Tongue (tissue), 2 donors: ENCODE data around the gene PPCS. TPM values are rescaled to one million over a fixed set of nuclear protein-coding genes. Genes with fewer than 3 reads are reported as not detected.
A peak's percentile ranks its signal among the peaks of the same experiment; 100 is the strongest.

Experiments used
- DNase-seq: peaks from one replicate; pipeline ENCODE4 v3.0.0-alpha.2; 2015
- total RNA-seq: library from RNA; depleted of rRNA; stranded (reverse); fragments of >200 nt; gene quantifications from one replicate; pipeline ENCODE4 v1.2.3, GENCODE V29; 2014

PPCS gene
- 25.5 TPM for total RNA-seq

DNA sequence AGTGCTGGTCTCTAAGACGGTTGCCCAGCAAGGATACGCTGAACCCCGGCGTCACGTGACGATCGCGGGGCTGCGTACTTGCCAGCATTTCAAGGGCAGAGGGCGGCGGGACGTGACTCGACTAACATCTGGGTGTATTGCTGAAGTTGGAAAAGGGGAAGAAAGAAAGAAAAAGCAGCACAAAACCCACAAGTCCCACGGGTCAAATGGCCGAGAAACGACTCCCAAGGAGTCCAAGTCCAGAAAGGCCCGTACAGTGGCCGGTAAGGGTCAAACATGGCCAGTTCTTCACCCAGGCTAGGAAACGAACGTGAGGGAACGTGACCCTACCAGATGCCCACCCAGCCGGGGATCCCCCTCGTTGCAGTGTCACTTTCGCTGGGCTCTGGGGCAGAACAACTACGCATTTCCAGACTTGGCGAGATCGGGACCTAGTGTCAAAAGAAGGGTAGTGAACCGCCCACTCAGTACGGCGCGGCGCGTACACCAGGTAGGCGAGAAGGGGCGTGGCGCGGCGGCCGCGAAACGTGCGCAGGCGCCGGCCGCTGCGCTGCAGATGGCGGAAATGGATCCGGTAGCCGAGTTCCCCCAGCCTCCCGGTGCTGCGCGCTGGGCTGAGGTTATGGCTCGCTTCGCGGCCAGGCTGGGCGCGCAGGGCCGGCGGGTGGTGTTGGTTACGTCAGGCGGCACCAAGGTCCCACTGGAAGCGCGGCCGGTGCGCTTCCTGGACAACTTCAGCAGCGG, at the start of gene PPCS, which contains the start of gene ZMYND12:
TSS of gene PPCS (plus strand) at position 534 of the 744 bp plus-strand sequence. CDS start at position 557, 23 bp downstream.
TSS of gene ZMYND12 (minus strand) at position 13 of the 744 bp plus-strand sequence. CDS start 25 bp downstream, outside the sequence.
- peak; percentile 92 for DNase-seq

DNA sequence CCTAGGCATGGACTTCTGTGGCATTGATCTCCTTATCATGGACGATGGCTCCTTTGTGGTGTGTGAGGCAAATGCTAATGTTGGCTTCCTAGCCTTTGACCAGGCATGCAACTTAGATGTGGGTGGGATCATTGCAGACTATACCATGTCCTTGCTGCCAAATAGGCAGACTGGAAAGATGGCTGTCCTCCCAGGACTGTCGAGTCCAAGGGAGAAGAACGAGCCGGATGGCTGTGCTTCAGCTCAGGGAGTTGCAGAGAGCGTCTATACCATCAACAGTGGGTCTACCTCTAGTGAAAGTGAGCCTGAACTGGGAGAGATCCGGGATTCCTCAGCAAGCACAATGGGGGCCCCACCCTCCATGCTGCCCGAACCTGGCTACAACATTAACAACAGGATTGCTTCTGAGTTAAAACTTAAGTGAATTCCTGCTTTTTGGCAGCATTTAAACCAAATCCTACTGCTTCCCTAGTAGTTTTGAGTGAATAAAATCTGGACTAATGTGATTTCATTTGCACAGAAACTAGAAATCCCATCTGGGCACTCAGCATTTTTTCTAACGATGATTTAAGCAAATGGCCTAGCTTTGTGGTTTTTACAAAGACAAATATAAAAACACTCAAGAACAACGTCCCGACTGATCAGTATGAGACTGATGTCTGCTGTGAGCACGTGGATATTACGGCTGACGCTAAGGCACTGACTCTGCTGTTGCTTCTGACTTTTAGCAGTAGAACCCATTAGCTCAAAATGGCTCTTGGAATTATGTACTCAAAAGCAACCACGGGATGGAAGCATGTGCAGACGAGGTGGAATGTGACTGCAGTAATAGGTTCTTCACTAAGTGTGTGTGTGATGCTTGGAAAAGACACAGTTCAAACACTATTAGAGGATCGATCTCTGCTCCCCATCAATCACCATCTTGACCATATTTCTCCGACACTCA, 41.5 kb upstream of the PPCS start:
- DNase-seq = no peak

DNA sequence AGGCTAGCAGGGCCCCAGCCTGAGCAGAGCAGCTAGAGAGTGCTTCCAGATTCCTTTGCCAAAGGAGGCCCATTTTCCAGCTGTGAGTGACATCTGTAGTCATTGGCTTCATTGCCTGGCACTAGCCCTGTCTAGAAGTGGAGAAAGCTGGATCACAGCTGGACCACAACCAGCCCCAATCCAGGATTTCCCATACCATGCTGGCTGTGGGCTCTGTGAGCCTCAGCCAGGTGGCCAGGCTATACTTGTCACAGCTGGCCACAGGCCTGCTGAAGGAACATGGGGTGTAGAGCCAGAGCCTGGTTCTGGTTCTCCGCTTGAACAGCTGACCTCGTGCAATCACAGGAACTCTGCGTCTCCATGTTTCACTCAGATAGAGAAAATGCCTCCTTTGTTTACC, 39.2 kb upstream of the PPCS start:
- DNase-seq = peak; percentile 91

DNA sequence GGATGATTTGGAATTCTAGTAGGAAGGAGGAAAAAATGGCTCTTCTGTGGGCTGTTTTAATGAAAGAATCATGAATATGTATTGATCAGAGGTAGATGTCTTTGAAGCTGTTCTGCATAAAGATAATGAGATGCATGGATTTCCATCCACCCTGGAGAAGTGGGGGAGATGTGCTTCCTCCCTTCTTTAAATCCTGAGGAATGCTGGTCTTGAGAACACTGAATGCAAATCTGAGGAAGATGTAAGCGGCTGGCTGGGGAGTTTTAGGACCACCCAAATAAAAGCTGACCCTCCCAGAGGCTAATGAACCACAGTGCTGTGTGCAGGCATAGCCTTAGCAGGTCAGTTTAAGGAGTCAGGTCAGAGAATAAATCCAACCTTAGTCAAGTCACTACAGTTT, 37.8 kb upstream of the PPCS start:
- DNase-seq = no peak

DNA sequence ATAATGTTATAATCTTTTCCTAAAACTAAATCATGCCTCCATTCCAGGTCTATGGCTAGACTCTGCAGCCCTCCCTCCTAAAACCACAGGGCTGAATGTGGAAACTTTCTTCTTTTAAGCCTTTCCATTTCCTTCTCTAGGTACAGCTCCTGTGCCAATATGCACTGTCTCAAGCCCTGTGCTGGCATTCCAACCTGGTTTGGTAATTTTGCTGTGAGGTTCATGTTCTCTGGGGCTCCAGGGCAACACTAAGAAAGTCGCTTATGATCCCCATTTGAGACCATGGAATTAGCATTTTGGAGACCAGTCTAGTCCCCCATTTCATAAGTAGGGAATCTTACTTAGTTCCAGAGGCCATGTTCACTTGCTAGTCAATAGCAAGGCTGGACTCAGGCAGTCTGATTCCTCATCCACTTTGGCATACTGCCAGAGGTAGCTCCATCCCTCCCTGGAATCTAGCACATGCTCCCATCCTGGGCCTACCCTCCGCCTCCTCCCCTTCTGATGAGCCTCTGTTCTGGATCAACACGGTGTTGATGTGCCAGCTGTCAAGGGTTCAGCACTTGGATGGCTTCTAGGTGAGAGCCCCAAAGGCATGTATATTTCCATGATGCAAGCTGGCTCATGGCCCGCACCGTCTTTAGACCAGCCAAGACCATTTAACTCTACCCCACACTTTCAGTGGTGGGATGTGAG, 37.1 kb upstream of the PPCS start:
- peak; percentile 94 for DNase-seq

DNA sequence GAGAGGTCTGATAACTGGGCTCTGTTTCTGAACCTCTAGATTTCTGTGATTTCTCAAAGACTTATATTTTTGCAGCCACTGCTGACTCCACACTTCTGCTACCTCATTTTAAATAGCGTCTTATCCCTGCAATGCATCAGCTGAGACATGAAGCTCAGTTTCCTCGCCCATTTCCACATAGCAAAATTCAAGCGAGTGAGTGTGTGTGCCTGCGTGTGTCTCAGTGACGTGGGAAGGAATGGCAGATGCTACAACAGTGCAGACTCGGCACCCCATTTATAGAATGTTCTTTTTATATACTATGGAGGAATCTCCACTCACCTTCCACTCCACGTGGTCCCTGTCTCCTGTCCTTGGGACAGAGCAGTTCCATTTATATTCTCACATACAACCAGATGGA, 36.2 kb upstream of the PPCS start:
- peak; percentile 62 for DNase-seq

DNA sequence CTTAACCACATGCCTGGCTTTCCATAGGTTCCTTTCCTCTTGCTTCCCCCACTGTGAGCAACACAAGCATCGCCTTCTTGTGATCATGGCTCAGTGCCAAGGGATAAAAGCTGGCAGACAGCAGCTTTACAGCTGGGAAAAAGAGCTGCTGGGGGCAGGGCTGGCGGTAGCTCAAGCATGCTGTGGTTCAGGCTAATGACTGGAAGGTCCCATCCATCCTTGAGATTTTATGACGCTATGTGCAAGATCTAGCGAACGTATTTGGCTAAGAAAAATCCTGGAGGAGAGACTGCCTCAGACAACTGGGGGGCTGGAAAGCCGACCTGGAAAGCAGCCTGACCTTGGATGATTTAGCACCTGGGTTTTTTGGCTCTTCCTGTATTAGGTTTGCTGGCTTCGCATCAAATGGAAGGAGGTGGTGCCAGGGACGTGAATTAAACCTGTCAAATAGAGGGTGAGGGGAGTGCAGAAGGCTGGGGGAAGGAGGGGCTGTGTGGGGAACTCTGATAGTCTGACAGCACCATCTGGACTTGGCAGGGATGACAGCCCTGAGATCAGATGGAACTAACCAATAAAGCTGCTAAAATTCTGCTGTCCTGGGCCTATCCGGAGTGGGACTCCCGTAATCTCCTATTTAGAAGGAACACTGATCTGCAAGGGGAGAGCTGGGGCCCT, 35.3 kb upstream of the PPCS start:
- DNase-seq = peak; percentile 97

DNA sequence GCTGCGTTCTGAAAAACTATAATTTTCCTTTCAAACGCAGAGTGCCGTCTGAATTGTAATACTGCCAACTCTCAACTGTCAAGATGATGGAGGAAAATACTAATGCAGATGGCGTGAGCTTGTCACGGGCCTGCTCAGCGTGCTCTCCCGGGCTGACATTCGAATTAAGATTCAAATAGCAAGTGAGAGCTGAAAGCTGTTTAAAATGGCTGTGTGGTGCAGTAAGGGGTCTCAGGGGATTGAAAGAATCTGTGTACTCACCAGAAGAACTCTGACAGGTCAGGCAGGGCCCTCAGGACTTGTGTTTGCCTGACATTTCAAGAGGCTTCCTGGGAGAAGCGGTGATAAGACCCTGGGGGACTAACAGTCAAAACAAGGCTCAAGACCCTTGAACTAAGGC, 33.6 kb upstream of the PPCS start:
- DNase-seq = peak; percentile 74

DNA sequence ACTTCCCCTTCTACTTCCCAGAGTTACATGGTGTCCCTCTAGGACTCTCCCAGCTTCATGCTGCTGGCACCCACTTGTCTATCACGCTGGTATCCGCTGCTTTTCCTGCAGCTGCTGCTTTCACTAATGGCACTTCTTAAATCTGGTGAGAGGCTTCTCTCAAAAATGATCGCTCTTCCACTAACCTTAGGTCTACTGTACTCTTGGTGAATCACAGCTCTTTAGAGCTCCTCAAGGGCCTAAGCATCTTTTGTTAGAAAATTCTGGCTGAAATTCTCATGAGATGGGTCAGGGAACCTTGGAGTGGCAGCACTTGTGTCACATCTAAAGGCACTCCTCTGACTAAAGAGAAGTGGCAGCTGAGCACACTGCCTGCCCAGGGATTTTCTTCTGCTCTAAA, 32.7 kb upstream of the PPCS start:
- peak; percentile 75 for DNase-seq

DNA sequence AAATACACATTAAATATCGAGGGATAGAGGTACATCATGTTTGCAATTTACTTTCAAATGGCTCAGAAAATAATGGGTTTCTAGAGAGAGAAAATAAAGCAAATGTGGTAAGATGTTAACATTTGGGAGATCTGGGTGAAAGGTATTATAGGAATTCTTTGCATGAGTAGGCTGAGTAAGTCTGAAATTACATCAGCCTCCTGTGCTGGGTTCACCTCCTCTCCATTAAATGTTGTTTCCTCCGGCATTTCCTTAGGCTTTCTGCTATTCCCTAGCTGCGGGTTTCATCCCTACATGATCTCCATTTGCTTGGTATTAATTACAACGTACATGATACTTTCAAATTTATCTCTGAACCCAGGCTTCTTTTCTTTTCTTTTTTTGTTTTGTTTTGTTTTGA, 32.1 kb upstream of the PPCS start:
- DNase-seq = no peak

DNA sequence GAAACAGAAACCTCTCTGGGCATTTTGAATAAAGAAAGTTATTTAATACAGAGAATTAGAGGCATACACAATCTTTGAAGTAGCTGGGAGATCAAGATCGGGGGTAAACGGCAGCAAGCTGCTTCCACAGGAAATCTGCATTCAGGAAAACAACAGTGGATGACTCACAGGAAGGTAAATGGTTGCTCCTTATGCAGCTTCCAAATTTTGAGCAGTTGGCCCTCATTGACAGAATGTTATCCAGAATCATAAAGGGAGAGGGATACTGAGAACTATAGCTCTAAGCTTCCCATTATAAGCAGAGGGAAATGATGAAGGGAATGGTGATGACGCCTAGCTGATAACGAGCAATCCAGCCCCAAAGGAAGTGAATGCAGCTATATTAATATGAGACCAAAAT, 29.1 kb upstream of the PPCS start:
- no peak for DNase-seq

DNA sequence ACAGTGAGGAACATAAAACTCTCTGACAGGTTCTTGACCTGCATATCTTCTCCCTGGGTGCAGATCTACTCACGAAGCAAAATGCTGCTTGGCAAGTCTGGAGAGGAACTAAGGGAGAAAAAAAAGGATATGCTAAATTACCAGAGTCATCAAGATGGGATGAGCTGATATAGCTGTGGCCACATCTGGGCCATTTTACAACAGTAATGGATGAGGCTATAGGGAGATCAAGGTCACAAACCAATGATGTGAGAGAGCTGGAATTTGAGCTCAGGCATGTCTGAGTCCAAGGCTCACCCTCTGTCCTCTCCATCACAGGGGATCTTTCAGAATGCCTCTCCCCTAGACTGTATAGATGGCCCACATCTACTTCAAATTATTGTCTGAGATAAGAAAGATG, 26.7 kb upstream of the PPCS start:
- no peak for DNase-seq

DNA sequence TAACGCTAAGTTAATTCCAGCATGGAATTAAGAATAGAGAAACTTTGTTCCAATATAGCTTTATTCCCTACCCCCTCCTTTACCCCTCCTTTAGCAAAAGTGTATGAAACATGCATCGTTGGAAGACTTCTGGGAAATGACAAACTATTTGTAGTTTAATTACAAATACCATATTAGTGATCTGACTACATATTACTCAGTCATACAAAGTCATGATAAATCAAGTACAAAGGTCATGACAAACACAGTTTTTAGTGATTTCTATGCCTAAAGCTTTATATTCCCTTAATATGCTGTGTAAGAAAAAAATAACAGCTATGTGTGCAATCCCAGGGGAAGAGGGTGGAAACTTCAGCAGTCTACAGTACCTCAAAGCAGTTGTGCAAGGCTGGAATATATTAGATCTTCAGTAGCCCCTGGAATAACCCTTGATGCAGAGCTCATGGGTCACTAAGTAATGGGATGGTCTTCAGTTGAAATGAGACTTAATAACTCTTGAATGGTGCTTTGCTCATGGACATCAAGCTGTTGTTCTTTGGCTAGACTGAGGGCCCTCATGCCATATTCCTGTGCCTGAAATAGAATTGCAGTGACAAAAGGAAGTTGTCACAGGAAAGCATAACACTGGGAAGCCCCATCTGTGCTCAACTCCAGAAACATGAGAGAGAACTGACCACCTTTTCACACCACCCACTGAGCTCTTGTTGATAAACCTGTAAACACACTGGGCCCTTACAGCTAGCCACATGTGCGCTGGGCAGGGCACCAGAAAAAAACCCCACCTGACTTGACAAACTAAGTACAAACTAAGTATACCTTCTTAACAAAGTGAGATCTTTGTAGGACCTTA, 25.8 kb upstream of the PPCS start:
- DNase-seq = no peak

DNA sequence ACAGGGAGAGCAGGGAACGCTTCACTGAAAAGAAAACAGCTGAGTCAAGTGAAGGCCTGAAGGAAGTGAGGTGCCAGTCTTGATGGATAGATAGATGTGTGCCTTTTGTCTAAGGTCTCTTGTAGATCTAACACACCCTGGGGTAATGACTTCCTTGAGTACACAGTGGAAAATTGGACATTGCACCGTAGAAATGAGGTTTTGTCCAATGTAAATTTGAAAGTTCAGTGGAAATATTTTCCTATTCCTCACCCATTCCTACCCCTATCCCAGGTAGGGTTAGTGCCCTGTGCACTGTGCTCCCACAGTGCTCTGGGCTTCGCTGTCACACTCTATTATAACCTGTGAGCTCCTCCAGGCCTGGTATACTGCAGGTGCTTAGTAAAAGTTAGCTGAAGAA, 24.8 kb upstream of the PPCS start:
- no peak for DNase-seq

DNA sequence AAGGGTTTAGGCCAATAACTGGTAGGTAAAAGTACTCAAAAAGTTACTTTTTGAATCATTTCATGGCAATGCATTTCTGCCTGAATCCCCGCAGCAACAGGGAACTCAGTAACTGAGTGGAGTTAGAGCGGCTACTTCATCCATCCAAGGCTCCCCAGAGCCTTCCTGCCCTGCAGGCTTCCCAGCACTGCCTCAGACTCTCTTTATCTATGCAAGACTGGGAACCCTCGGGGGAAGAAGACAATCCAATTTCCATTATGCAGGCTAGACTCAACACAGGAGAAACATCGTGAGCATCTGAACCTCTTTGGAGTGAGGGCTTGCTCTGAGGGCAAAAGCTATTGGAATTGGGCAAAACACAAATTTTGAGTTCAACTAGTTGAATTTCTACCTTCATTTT, 23.6 kb upstream of the PPCS start:
- DNase-seq = no peak

DNA sequence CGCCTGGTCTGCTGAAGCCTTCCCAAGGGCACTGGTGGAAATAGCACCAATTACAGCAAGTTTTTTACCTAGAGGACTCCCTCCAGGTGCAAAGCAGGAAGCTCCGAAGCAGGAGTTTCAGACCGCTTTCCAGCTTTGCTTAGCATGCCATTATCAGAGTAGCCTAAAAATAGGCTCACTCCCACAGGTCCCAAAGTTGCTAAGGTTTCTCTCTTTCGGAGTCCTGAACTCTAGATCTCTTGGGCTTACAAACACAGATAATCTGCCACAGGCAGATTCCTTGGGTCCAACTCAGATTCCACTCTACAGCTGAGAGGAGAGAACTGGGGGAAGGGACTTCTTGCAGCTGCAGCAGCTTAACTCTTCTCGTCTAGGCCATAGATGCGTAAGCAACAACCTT, 23.0 kb upstream of the PPCS start:
- peak; percentile 47 for DNase-seq

DNA sequence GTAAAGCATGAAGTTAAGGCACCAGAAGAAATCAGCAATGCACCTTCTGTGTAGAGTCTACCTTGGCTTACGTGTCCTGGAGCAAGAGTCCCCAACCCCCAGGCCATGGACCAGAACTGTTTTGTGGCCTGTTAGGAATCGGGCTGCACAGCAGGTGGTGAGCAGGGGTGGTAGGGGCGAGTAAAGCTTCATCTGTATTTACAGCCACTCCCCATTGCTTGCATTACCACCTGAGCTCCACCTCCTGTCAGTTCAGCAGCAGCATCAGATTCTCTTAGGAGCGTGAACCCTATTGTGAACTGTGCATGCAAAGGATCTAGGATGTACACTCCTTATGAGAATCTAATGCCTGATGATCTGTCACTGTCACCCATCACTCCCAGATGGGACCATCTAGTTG, 22.0 kb upstream of the PPCS start:
- DNase-seq = no peak

DNA sequence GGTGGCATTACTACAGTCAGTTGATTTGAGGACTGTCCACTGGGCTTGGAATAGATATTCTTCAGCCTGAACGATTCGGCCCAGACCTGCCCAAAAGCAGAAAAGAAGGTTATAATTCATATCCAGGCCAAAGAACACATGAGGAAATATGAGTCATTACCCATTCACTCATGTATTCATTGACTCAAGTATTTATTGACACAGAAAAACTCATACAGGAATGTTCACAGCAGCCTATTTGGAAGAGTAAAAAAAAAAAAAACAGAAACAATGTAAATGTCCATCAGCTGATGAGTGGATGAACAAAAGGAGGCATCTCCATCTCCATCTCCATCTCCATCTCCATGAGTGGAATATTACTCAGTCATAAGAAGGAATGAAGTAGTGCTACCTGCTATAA, 16.4 kb upstream of the PPCS start:
- no peak for DNase-seq

DNA sequence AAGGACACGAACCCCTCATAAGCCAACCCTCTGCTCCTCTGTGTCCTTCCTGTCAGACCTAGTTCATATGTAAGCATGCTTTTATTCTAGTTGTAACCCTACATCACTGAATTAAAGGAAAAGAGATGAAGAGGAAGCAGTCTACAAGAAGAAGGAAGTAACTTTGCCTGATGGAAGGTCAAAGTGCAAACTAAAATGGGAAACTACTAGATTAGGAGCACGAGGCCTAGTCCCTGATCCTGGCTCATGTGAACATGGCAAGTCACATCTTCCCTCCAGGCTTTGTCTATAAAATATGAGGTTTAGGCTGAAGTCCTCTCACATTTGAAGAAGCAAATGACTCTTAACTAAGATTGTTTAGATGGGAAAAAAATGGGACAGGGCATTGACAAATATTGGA, 13.7 kb upstream of the PPCS start:
- no peak for DNase-seq

DNA sequence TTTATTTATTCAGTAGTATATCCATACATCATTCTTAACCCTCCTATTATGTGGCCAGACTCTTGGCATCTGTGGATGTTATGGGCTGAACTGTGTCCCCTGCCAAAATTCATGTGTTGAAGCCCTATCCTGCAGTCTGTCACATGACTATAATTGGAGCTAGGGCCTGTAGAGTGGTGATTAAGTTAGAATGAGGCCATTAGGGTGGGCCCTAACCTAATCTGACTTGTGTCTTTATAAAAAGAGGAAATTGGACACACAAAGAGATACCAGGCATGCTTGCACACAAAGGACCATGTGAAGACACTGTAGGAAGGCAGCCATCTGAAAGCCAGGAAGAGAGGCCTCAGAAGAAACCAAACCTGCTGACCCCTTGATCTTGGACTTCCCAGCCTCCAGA, 7.1 kb upstream of the PPCS start:
- DNase-seq = no peak

DNA sequence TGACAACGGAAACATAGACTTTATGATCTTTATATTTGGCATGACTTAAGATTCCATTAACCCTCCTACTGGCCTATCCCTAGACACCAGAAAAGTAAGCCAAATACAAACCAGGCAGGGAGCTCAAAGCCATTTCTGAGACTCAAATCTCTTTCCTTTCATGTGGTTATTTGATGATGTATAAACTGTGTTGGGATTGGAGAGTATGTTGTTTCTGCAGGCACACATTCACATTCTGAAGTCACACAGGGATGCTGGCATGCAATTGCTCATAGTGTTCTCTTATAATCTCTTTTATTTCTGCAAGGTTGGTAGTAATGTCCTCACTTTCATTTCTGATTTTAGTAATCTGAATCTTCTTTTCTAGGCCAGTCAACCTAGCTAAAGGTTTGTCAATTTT, 6.3 kb upstream of the PPCS start:
- no peak for DNase-seq
